GM12878 (cell line): ENCODE results near the gene RUNX3. TPM values are rescaled to one million over a fixed set of nuclear protein-coding genes. Genes with fewer than 3 reads are reported as not detected.

ENCODE experiments used
- ATAC-seq: fragments of 200-7000 bp; cut with Tn5 transposase; 3 replicates; pipeline ENCODE4 v1.9.1; 2020; ENCODE audit warnings: mild to moderate bottlenecking, moderate library complexity
- BruUV-seq: library from RNA; stranded (reverse); fragments of 400-500 nt; replicated peaks from 2 replicates; lab custom pipeline; 2021; lab: Mats Ljungman, UMichigan
- CTCF ChIA-PET: fragments of 300-600 bp; sonication (Branson Sonifier 250); formaldehyde crosslinking; extraction: SDS; loops from one replicate; lab custom pipeline; 2021; ENCODE audit warnings: inconsistent platforms; lab: Yijun Ruan, JAX
- POLR2A ChIA-PET: fragments of 350-600 bp; formaldehyde crosslinking; extraction: SDS; loops from one replicate; lab custom pipeline; 2021; ENCODE audit warnings: inconsistent platforms; lab: Charles Lee
- RAD21 ChIA-PET: fragments of 300-600 bp; sonication (Branson Sonifier 250); formaldehyde crosslinking; loops from one replicate; lab custom pipeline; 2023; ENCODE audit warnings: antibody characterized with exemption; ENCODE audit not compliant: unreplicated experiment; lab: Charles Lee
- SMC1A ChIA-PET: fragments of 300-600 bp; sonication (Branson Sonifier 250); formaldehyde crosslinking; loops from one replicate; lab custom pipeline; 2023; ENCODE audit not compliant: unreplicated experiment, uncharacterized antibody; lab: Charles Lee
- DNase-seq: peaks from one replicate; pipeline ENCODE4 v3.0.0-alpha.2; 2011; ENCODE audit warnings: low read depth, low spot score
- FAIRE-seq: peaks from 3 replicates; lab custom pipeline; 2011; peaks lifted over from hg19 to GRCh38; lab: Jason Lieb, UNC
- H2AFZ ChIP-seq: 2 replicates; pipeline ENCODE4 v1.6.0; 2011; ENCODE audit warnings: low read depth, low read length, control low read depth; ENCODE audit not compliant: control insufficient read depth
- H3K27ac ChIP-seq: 2 replicates; pipeline ENCODE4 v1.5.1; 2011; ENCODE audit warnings: control low read depth; ENCODE audit not compliant: control insufficient read depth, insufficient read depth
- H3K27me3 ChIP-seq, 2 experiments: replicated peaks in 1 of 2; 2 replicates each; pipeline versions ENCODE4 v1.6.0 to v1.6.1; 2011; ENCODE audit warnings: low read length in 1 of 2; ENCODE audit not compliant: control insufficient read depth in 2 of 2, insufficient read depth in 2 of 2
- H3K36me3 ChIP-seq, 2 experiments: 2 replicates each; pipeline ENCODE4 v1.5.1; 2011; ENCODE audit warnings: low read length in 1 of 2; ENCODE audit not compliant: control insufficient read depth in 2 of 2, insufficient read depth in 2 of 2
- H3K4me1 ChIP-seq: 2 replicates; pipeline ENCODE4 v1.6.1; 2011; ENCODE audit warnings: mild to moderate bottlenecking, low read length, moderate library complexity, mixed read lengths; ENCODE audit not compliant: control insufficient read depth, insufficient read depth
- H3K4me2 ChIP-seq: 2 replicates; pipeline ENCODE4 v1.6.0; 2011; ENCODE audit warnings: control low read depth; ENCODE audit not compliant: control insufficient read depth, insufficient read depth
- H3K4me3 ChIP-seq: fragments of 200-600 bp; sonication (generic); 2 replicates; pipeline ENCODE4 v1.5.1; 2016
- H3K79me2 ChIP-seq: 2 replicates; pipeline ENCODE4 v1.6.0; 2011; ENCODE audit warnings: low read length; ENCODE audit not compliant: control insufficient read depth, insufficient read depth
- H3K9ac ChIP-seq: 2 replicates; pipeline ENCODE4 v1.8.0; 2011; ENCODE audit warnings: low read length, control low read depth, mixed read lengths; ENCODE audit not compliant: control insufficient read depth, insufficient read depth
- H3K9me3 ChIP-seq: replicated peaks from 3 replicates; pipeline ENCODE4 v1.5.1; 2011; ENCODE audit warnings: mild to moderate bottlenecking, low read length; ENCODE audit not compliant: control insufficient read depth, insufficient read depth
- H4K20me1 ChIP-seq: 2 replicates; pipeline ENCODE4 v1.6.0; 2011; ENCODE audit not compliant: control insufficient read depth, insufficient read depth
- CHD1 ChIP-seq: IDR thresholded peaks from 2 replicates; pipeline ENCODE4 v1.6.1; 2012; ENCODE audit warnings: low read depth, low read length, improper control_type of control experiment
- KDM1A ChIP-seq: fragments of 200-600 bp; sonication (generic); IDR thresholded peaks from 2 replicates; pipeline ENCODE4 v1.6.1; 2016; ENCODE audit warnings: borderline replicate concordance
- MEF2B ChIP-seq: fragments of 450-650 bp; IDR thresholded peaks from 2 replicates; pipeline ENCODE4 v1.6.1; 2018; ENCODE audit warnings: mild to moderate bottlenecking, moderate library complexity; ENCODE audit not compliant: partially characterized antibody, poor library complexity, severe bottlenecking
- POLR2A ChIP-seq: IDR thresholded peaks from 2 replicates; pipeline ENCODE4 v1.6.1; 2011; ENCODE audit warnings: low read depth, mild to moderate bottlenecking, low read length
- POLR2AphosphoS2 ChIP-seq: IDR thresholded peaks from 2 replicates; pipeline ENCODE4 v1.6.1; 2011; ENCODE audit warnings: low read depth, mild to moderate bottlenecking, low read length, improper control_type of control experiment, moderate library complexity
- POLR2AphosphoS5 ChIP-seq: IDR thresholded peaks from 2 replicates; pipeline ENCODE4 v1.6.1; 2011; ENCODE audit warnings: mild to moderate bottlenecking, low read length, inconsistent platforms
- USF1 ChIP-seq: IDR thresholded peaks from 2 replicates; pipeline ENCODE4 v1.6.1; 2011; ENCODE audit warnings: borderline replicate concordance, low read depth, mild to moderate bottlenecking, moderate library complexity, mixed read lengths, low read length; ENCODE audit not compliant: insufficient read depth; ENCODE audit errors: extremely low read length
- WGBS: methylation state at CpG from one replicate; pipeline ENCODE4 v1.1.6; 2016; ENCODE audit warnings: low lambda C conversion rate; ENCODE audit not compliant: insufficient replicate concordance, insufficient coverage; ENCODE audit errors: missing lambda C conversion rate; 5-methylcytosine and 5-hydroxymethylcytosine counted together
- in situ Hi-C: fragments of 300-500 bp; cut with MboI; formaldehyde crosslinking; loops from 9 replicates; pipeline ENCODE4 v1.14.3; 2018; ENCODE audit warnings: mixed read lengths
- intact Hi-C: fragments of 100-400 bp; cut with micrococcal nuclease; formaldehyde crosslinking; loops from one replicate; pipeline ENCODE4 v1.14.2; 2022; ENCODE audit not compliant: unreplicated experiment
- polyA plus RNA-seq, 11 experiments: library from polyadenylated mRNA; depleted of rRNA in 4 of 11; unstranded in 6 of 11; stranded (reverse) in 5 of 11; fragments of >200 nt; fragmentation: Nextera tagmentation in 4 of 11; fragmentation: Illumina TruSeq in 1 of 11; extraction: Ambion mirVana in 4 of 11; extraction: Trizol in 1 of 11; gene quantifications; 1 replicate in 1 of 11; 2 replicates in 10 of 11; pipeline versions ENCODE4 v1.2.1 to v1.2.3, GENCODE V29; 2011 to 2016; ENCODE audit warnings: inconsistent platforms in 2 of 11, missing spikeins in 2 of 11, low read depth in 1 of 11
- total RNA-seq, 4 experiments: library from RNA; depleted of rRNA in 3 of 4; stranded (reverse); fragments of >200 nt in 3 of 4; fragmentation: Illumina TruSeq in 1 of 4; extraction: Trizol in 1 of 4; gene quantifications; 2 replicates each; pipeline versions ENCODE4 v1.2.1 to v1.2.3, GENCODE V29; 2013 to 2021

Gene RUNX3
- total and polyA plus RNA-seq, 10 of the 15 experiments (the other 5 are each of a cell fraction or from before 2014, with no cell fraction given), result 19.0 to 151 (median 31.4) TPM

GRCh38 chr1:24910751-24911650 lies 19.1 kb downstream of the RUNX3 start:
- 92% methylated on average over 20 of the region's 20 CpGs for whole genome bisulfite sequencing

More at GRCh38 chr1:24910751-24911650, 19.1 kb downstream of the RUNX3 start:
- in situ Hi-C loops (no loop called here), intact Hi-C loops (no loop called here)
- ChIA-PET SMC1A (no interaction called here), CTCF (interaction anchor here (0.5 to 2.4 kb wide), 3 partner anchors 16 to 270 kb away, joined by 4 to 5 read pairs (median 4); no protein-coding TSS in a partner anchor), RAD21 (no interaction called here), POLR2A (interaction anchor here (0.8 kb wide), 1 partner anchor 10 kb away, joined by 3 read pairs; no protein-coding TSS in a partner anchor)
- H3K27me3 ChIP-seq, result no peaks in the 10 kb centered on the region
- no peak overlapping the region for H3K4me2 ChIP-seq
- FAIRE-seq (no peak), DNase-seq (no peak), ATAC-seq (no peak)
- H3K9ac ChIP-seq, result no peak overlapping the region
- peaks cover 56 to 79% of the 10 kb centered on the region in 2 experiments for H3K36me3 ChIP-seq
- no peak overlapping the region for H3K27ac ChIP-seq
- H3K79me2 ChIP-seq, result peaks cover 29% of the 10 kb centered on the region
- TF ChIP-seq CHD1 (no peak), POLR2A (peak; percentile 50), POLR2AphosphoS2 (peak; percentile 62; the same call in 1 of the 2 replicates), POLR2AphosphoS5 (0 out of 2 replicates have a peak, but pooled peaks have one; percentile 57), KDM1A (no peak), MEF2B (no peak), USF1 (peak; percentile 6)
- BruUV-seq, result TSS peak; percentile 0
- peaks cover 29% of the 10 kb centered on the region for H4K20me1 ChIP-seq
- no peak overlapping the region for H2AFZ ChIP-seq
- H3K4me1 ChIP-seq, result peaks cover 3% of the 10 kb centered on the region; the same call in 1 of the 2 replicates
- no peaks in the 10 kb centered on the region for H3K9me3 ChIP-seq
- no peak overlapping the region for H3K4me3 ChIP-seq
